Fibroblast of peridontal ligament (primary cell): ENCODE results near the gene COL18A1.
A peak's percentile ranks its signal among the peaks of the same experiment; 100 is the strongest.
"Not testable (repeated sequence)": the region's sequence is repeated elsewhere in the genome, so short reads cannot be mapped to it uniquely, and the experiment has no call there.

Source experiments
- DNase-seq: peaks from one replicate; pipeline ENCODE4 v3.0.0-alpha.2; 2010; ENCODE audit errors: extremely low read depth

The COL18A1 gene

GRCh38 chr21:45367402-45368351 lies 37.3 kb upstream of the COL18A1 start:
- no peak for DNase-seq

- not testable (repeated sequence) for DNase-seq
These were observed 35.9 kb upstream of the COL18A1 start for GRCh38 chr21:45369018-45369417.

- no peak for DNase-seq
These were observed 34.4 kb upstream of the COL18A1 start for GRCh38 chr21:45370575-45370974.

- no peak for DNase-seq
These were observed 33.9 kb upstream of the COL18A1 start for GRCh38 chr21:45371081-45371480.

GRCh38 chr21:45371655-45372054 lies 33.3 kb upstream of the COL18A1 start:
- DNase-seq = no peak

- DNase-seq = no peak
These were observed 32.1 kb upstream of the COL18A1 start for GRCh38 chr21:45372732-45373355.

GRCh38 chr21:45373991-45374816 lies 30.8 kb upstream of the COL18A1 start:
- no peak for DNase-seq

- no peak for DNase-seq
These were observed 30.0 kb upstream of the COL18A1 start for GRCh38 chr21:45374826-45375455.

GRCh38 chr21:45376459-45377324 lies 28.3 kb upstream of the COL18A1 start:
- DNase-seq = peak; percentile 39

GRCh38 chr21:45377325-45377709 lies 27.6 kb upstream of the COL18A1 start:
- no peak for DNase-seq

- DNase-seq = no peak
These were observed 27.1 kb upstream of the COL18A1 start for GRCh38 chr21:45377866-45378257.

GRCh38 chr21:45378258-45378966 lies 26.6 kb upstream of the COL18A1 start:
- DNase-seq = peak; percentile 81

GRCh38 chr21:45379171-45379900 lies 25.6 kb upstream of the COL18A1 start:
- DNase-seq = no peak

GRCh38 chr21:45379901-45380330 lies 25.0 kb upstream of the COL18A1 start:
- no peak for DNase-seq

GRCh38 chr21:45380566-45380965 lies 24.4 kb upstream of the COL18A1 start:
- DNase-seq = no peak

GRCh38 chr21:45381036-45381787 lies 23.8 kb upstream of the COL18A1 start:
- DNase-seq = no peak

- DNase-seq = no peak
These were observed 22.9 kb upstream of the COL18A1 start for GRCh38 chr21:45381865-45382696.

GRCh38 chr21:45382697-45382997 lies 22.3 kb upstream of the COL18A1 start:
- DNase-seq = no peak
